UCSD-AML1 (cell line): ENCODE results near the gene PRSS12.

Experiments used
- DNase-seq: peaks from one replicate; lab custom pipeline; 2025; ENCODE audit not compliant: unreplicated experiment; lab: John Stamatoyannopoulos, UW

Gene PRSS12

DNA sequence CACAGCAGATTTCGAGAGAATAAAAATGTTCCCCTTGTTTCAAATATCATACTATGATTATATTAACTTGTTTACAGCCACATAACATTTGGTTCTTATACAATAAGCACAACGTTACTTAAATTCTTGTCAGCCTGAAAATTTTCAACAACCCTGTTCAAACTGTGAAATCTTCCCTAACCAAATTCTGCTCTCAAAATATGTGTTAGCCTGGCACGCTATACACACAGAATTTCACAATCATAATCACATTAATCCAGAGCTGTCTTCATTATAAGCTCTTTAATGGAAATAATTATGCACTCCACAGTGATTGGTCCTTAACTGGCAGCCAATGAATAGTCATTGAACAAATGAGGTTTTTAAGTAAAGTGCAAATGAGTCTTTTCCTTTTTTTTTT lies 7.3 kb upstream of the PRSS12 start:
- no peak for DNase-seq

DNA sequence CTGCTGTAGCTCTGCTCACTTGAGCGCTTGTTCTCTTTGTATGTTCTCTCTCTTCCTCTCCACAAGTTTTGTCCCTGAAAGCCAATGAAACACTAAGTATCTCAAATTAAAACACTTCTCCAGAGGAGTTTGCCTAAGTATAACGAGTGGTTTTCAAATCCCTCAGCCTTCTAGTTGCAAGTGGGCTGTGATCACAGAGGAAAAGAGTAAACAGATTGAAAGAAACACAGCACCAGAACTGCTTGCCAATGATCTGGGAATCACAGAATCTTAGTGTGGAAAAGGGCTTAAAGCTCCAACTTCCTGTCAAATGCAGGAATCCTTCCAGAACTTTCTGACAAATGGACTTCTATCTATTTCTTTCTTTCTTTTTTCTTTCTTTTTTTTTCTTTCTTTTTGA lies 4.8 kb upstream of the PRSS12 start:
- no peak for DNase-seq

DNA sequence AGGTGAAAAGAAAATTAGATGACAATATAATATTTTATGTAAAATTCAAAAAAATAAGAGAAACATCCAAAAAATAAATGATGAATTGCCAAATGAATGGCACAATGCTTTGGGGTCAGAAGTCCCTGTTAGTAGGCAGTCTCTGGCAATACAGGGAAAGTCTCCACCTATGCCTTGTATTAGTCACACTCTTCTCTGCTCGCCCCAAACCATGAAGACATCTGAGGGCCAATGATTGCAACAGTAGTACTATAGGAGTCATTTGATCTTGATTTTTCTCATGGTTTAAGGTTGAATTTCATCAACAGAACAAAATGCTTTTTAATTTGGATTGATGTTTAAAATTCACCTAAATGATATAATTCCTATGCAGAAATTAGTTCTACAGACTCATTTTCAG lies 3.9 kb upstream of the PRSS12 start:
- DNase-seq: no peak

DNA sequence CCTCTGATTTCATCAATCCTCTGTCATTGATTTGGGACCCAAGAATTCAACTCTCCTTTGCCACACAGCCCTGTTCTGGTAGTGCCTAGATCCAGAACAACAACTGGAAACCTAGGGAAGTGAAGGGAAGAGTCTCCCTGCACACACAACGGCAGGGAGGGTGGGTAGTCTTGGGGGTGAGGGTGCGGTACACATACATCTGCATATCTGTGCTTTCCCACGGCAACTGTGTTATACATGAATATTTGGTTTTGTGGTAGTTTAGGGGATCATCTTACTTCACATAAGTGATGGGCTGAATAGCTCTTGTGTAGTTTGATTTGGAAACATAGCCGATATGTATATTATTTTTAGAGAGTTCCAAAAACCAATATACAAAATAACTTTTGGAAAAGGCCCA lies 3.3 kb upstream of the PRSS12 start:
- DNase-seq: no peak

DNA sequence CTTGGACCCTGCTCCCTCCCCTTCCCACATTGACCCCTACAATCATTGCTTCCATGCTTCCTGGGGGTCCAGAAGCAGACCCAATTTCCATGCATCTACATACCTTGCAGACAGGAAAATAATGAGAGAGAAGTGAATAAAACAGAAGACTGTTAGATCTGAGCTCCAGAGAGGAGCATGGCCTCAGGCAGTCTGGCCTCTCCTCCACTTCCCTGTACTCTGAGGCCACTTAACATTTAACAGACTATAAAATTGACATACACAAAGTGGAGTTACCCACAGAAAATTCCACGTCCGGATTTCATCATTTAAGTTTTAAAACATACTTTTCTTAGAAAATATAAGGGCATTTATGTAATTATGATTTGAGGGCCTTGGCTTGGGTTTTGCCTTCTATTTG lies 2.1 kb upstream of the PRSS12 start:
- DNase-seq: no peak

DNA sequence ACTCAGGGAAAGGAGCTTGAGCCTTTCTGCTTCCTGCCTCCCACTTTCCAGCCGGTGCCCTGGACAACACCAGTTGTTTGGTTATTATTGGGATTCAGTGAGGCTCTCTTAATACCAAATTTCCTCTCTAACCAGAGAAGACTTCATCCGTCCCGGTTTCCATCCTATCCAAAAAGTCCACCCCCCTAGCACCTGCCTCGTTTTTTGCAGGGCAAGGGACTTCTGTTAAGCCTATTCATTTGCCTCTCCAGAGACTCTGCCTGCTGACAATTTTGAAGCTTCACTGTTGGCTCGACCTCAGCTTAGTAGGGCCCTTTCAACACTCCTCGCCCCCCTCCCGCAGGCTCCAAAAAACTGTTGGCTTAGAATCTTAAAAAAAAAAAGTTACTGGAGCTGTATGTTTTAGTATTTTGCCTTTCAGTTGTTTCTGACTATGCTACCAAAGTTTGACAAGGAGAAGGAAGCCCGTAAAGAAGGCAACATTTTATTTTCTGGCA lies 779 bp upstream of the PRSS12 start:
- DNase-seq: no peak

DNA sequence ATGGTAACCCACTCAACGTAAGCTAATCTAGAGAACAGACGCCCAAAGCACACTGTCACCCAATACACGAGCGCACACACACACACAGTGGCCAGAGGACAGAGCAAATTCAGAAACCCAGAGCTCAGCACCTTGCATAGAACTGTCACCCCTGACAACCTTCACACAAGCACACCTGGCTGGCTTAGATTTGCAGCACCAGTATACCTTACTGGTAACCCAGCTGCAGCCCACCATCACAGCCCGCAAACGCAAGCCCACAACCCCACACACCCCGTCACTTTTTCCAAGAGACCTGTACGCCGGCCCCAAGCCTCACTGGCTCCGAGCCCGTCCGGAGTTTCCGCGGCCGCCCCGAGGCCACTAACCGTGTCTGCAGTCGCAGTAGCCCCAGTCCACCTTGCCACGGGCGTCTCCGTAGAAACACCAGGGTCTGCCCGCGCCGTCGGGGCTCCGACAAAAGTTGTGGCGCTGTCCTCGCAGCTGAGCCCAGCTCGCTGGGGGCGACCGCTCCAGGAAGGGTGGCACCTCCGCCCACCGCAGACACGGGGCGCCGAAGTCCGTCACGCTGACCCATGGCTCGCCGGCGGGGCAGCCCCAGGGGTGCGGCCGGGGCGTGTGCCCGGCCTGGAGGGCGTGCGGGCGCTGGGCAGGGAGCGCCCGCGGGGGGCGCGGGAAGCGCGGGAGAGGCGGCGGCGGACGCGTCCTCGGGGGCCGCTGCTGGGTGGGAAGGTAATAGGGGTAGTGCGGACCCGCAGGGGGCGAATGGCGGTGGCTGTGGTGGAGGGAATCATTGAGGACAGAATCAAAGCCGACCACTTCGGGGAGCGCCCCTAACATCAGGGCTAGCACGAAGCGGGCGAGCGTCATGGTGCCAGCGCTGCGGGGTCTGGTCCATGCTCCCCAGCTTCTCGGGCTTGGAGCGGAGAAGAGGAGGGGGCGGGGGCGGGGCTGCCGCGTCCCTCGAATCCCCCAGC lies 664 bp downstream of the PRSS12 start:
- DNase-seq: no peak

DNA sequence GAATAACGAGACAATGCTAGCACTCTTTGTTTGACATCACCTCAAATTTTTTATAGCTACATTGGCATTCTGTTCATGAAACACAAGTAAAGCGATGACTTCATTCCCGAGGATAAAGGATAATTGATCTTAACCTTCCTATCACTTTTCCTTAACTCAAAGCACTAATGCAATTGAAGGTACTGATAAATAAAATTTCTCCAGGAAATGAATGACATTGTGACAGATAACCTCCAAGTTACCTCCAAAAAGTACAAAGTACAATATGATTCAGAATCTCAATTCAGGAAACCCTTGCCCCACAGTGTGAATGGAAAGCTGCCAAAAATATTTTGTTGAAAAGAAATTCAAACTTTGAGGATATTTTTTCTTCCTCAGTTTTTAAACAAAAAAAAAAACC lies 1.8 kb downstream of the PRSS12 start:
- no peak for DNase-seq

DNA sequence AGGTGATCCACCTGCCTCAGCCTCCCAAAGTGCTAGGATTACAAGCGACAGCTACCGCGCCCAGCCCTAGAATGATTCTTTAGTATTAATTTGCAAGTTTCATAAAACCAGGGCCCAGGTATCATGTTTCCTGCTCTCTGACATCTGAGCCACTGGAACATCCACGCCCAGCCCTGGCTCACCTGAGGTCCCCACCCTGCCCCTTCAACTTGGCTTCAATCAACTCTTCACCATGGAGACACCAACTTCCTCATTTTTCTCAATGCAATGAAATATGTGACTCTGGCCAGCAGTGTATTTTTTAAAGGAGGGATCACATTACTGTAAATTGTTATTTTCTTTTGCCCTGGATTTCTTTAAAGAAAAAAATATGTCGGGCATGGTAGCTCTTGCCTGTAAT lies 3.9 kb downstream of the PRSS12 start:
- DNase-seq: no peak

DNA sequence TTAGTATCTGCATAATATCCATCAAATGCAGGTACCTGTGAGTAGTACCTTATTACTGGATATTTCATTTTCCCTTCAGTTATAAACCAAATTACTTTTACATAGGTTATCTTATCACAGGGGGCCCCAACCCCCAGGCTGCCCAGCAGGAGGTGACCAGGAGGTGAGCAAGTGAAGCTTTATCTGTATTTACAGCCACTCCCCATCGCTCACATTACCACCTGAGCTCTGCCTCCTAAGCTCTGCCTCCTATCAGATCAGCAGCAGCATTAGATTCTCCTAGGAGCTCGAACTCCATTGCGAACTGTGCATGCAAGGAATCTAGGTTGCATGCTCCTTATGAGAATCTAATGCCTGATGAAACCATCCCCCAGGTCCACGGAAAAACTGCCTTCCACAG lies 6.3 kb downstream of the PRSS12 start:
- DNase-seq: no peak

DNA sequence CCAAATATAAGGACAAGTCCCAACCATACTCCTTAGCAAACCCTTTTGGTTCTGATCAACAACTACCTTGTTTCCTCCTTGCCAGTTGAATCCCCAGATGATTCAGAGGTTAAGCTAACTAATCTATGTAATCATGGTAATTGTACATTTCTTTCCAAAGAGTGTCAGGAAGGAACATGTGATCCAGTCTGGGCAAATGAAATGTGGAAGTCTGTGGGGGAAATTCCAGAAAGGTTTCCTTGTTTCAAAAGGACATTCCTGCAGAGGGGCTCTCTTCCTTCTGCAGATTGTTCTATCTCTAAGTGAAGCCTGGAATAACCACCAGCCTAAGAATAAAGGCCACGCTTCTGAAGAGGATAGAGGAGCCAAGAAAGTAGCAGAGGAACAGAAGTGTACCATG lies 7.0 kb downstream of the PRSS12 start:
- DNase-seq: no peak

DNA sequence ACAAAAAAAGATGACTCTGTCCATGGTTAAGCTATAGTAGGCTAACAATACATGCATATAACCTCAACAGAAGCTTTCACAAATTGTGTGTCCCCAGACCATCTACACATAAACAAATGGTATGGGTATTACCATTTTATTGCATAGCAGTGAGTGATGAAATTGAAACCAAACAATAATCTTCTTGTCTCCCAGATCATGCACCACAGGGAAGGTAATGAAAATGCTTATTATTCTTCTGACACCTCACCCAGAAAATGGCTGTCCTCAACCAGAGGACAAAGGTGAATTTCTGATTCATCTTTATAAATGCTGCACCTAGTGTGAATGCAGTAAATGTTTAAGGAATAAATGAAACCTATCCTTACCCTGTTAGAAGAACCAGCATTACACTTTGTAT lies 8.0 kb downstream of the PRSS12 start:
- DNase-seq: no peak

DNA sequence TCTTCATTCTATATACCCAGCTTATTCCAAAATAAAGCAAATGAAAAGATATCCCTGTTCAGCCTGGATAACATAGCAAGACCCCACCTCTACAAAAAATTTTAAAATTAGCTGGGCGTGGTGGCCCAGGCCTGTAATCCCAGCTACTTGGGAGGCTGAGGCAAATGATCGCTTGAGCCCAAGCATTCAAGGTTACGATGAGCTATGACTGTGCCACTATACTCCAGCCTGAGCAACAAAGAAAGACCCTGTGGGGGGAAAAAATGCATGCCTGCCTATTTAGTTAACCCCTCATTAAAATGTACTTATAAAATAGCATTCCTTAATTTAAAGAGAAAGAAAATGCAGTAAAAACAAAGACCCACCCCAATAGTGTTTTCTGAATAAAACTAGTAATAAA lies 9.3 kb downstream of the PRSS12 start:
- no peak for DNase-seq

DNA sequence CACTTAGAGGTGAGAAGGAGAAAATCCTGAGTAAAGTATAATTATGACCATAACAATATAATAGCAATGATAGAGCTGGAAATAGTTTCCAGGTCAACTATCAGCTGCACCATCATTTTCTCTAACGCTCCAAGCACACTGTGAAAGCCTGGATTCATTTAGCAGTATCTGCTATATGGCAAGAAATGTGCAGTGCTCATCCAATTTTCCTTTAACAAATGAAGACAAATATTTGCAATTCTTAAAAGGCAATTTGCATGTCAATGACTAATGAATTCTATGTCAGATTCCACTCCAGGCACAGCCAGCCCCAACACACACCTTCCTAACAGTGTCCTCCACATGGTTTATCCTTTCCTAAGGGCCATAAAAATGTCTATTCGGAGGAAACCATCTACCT lies 12.7 kb downstream of the PRSS12 start:
- no peak for DNase-seq

DNA sequence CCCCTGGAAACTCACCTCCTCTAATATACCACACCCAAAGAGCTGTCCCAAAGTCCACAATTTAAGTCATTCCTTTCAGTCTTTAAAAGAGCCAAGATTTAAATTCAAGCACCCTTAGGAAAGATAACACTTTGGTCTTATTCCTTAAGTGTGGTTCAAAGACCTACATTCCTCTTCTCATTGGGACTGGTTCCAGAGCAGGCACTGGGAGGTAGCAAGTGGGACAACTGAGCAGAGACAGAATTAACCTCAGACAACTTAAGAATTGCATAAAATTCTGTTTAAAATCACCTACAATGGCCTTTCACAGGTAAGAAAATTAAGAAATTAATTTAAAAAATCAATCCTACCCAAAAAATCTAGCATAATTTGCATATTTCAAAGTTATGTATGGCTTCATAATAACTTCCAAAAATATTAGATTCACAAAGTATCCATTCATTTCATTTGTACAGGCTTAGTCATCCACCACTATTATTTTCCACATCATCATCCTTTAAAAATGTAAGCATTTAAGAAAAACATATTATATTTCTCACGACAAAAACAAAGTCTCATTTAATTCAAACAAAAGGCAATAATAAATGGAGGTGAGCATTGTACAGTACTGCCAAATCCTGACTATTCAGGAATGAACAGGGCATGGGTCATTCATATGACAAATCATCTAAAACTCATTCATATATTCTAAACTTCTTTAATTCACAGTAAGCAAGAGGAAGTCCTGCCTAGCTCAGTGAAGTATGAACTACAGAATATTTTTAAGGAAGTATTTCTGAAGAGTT lies 13.6 kb downstream of the PRSS12 start:
- no peak for DNase-seq

DNA sequence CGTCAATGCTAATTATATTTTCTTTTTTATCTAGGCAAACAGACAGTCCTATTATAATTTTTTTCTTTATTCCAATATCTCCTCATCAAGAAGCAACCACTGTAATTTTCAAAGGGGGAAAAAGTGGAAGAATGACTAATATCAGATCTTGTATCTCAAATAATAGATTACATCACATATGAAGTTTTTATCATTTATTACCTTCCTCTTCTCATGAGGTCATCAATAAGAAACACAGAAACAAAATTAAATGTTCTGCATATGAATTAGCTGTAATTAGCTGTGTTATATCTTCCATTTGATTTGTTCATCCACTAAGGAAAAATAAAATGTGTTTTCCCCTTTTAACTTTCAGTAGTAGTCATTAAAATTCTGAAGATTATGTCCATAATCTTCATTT lies 14.3 kb downstream of the PRSS12 start:
- DNase-seq: no peak

DNA sequence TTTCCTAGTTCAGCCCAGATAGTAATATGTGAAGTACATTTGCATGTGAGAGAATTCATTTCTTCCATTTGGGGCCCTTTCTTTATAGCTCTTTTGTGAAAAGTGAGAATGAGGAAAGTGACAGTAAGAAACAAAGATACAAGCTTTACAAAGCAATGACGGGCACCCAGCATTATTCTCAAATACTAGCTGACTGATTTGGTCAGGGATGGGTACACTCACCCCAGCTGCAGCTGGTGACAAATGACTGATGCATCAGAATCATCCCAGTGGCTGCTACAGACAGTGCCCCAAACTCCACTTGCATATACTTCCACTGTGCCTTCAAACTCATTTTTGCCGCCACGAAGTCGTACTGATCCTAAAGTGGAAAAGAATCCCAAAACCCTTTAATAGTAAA lies 14.8 kb downstream of the PRSS12 start:
- no peak for DNase-seq

DNA sequence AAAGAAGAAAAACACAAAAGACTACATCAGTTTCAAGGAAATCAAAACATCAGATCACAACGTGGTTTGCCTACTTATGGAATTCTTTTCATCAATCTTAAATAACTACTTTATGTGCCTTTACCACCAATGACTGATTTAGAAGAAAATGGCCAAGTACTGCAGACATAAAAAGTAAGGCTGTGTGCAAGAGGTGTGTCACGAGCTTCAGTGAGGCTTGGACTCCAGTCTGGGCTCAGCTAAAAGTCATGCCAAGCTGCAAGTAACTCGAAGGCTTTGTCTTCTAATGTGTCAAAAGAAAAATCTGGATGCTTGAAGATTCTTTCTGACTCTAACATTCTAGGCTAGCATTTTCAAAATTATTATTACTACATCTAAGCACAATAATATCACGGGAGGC lies 17.0 kb downstream of the PRSS12 start:
- no peak for DNase-seq

DNA sequence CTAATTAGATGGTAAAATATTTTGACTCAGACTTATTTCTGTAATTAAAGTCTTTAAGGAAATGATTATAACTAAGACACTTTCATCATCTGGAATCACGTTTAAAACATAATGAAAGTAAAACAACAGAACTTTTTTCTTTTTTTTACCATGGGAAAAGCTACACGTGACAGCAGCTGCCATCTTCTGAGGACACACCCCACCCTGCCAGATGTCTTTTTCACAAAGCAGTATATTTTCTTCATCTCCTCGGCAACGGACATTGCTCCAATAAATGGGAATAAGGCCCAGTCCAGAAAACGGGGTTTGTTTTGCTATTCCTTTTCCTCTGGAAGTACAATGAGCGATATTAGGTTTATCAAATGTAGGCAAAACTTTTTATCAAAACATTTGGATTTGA lies 17.5 kb downstream of the PRSS12 start:
- DNase-seq: no peak

DNA sequence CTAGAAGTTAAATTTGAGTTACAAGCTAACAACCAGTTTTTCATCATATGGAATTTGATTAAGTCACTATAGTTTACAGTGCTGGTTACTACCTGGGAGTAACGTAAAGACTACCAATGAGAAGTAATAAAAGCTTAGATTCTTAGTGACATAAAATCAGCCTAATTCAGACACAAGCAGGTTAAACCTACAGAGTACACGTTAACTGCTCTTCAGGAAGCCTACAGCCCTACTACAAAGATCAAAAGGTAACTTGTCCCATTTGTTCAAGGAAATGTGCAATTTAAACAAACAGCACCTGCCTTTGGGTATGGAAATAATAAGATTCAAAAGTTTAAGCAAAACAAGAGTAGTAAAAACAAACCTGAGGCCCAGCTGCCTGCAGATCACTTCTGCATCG lies 21.5 kb downstream of the PRSS12 start:
- DNase-seq: no peak

DNA sequence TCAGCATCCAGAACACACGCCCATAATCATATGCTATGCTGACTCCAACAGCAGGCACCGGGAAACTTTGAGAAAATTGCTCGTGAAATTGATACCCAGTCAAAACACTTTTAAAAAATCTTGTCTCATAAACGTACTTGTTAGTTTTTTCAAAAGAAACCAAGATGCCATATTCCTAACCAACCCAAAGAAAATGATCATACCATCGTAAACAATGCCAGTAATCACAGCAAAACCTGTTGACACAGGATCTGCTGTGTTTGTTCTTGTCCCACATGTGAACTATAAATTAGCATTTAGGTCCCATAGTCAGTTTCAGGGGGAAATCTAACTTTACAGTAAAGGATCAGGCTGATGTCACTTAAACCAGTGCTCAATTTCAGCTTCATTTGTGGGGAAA lies 23.0 kb downstream of the PRSS12 start:
- DNase-seq: no peak

DNA sequence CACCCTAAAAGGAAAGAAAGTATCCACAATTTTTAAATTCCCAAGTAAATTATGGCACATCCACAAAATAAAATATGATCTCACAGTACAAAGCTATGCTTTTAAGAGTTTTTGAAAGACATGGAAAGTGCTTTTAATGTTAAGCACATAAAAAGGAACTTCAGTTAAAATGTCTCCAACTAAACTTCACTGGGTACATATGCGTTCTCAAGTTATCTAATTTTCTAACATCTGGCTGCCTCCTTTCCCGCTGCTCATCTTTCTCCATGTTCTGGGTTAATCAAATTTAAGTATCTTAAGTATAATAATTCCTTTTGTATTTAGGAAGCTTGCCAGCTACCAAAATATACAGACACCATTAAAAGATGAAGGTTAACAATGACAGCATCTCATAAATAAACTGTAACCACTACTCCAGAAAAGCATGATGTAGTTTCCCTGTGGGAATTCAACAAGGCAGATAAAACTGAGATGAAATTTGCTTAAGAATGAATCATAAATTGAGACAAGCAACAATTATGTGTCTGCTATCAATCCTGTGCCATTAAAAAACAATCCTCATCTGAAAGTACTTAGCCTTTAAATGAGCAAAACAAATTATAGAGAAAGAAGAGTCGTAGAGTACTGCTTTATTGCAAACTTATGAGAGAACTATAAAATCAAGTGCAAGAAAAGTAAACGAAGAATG lies 25.1 kb downstream of the PRSS12 start:
- DNase-seq: no peak
